NCI-H187 (cell line): ENCODE results near the gene APBB2.
"Not testable (repeated sequence)": the region's sequence is repeated elsewhere in the genome, so short reads cannot be mapped to it uniquely, and the experiment has no call there.

Experiments
- DNase-seq, 2 experiments: peaks; one replicate each; lab custom pipeline; 2025; lab: John Stamatoyannopoulos, UW

APBB2 gene

GRCh38 chr4:40825014-40825838, 389.1 kb downstream of the APBB2 start:
- DNase-seq: no peak

GRCh38 chr4:40822420-40823166, 391.7 kb downstream of the APBB2 start:
- DNase-seq: no peak

GRCh38 chr4:40820101-40820500, 394.2 kb downstream of the APBB2 start:
- no peak for DNase-seq

GRCh38 chr4:40817157-40817556, 397.2 kb downstream of the APBB2 start:
- DNase-seq: not testable (repeated sequence)

GRCh38 chr4:40812856-40813255, 401.5 kb downstream of the APBB2 start:
- no peak for DNase-seq

GRCh38 chr4:40812386-40812785, 402.0 kb downstream of the APBB2 start:
- no peak for DNase-seq

- DNase-seq: no peak
Observed at GRCh38 chr4:40811956-40812355, 402.4 kb downstream of the APBB2 start.

GRCh38 chr4:40808926-40809457, 405.4 kb downstream of the APBB2 start:
- DNase-seq: no peak

- DNase-seq: no peak
Observed at GRCh38 chr4:40804598-40804997, 409.7 kb downstream of the APBB2 start.

- DNase-seq: no peak
Observed at GRCh38 chr4:40800064-40800463, 414.3 kb downstream of the APBB2 start.

- no peak for DNase-seq
Observed at GRCh38 chr4:40789771-40790170, 424.6 kb downstream of the APBB2 start.

- no peak for DNase-seq
Observed at GRCh38 chr4:40789031-40789430, 425.3 kb downstream of the APBB2 start.

GRCh38 chr4:40788331-40788730, 426.0 kb downstream of the APBB2 start:
- DNase-seq: no peak

- no peak for DNase-seq
Observed at GRCh38 chr4:40785727-40786126, 428.6 kb downstream of the APBB2 start.

GRCh38 chr4:40782876-40783275, 431.5 kb downstream of the APBB2 start:
- DNase-seq: no peak

GRCh38 chr4:40778090-40778489, 436.3 kb downstream of the APBB2 start:
- DNase-seq: no peak

GRCh38 chr4:40769266-40769665, 445.1 kb downstream of the APBB2 start:
- no peak for DNase-seq

- no peak for DNase-seq
Observed at GRCh38 chr4:40763228-40763716, 451.1 kb downstream of the APBB2 start.
